Central memory CD8-positive, alpha-beta T cell (primary cell): Measurements from ENCODE around the gene RPS6KA2.

Experiments used
- ATAC-seq: fragments of 150-1000 bp; cut with Tn5 transposase; replicated peaks from 2 replicates; pipeline ENCODE4 v1.10.0; 2022; ENCODE audit warnings: mild to moderate bottlenecking, moderate FRiP score, moderate number of reproducible peaks; ENCODE audit not compliant: poor library complexity, severe bottlenecking; ENCODE audit errors: extremely low read depth
- DNase-seq, 2 donors: peaks; one replicate each; pipeline ENCODE4 v3.0.0; 2021; ENCODE audit warnings: low spot score in 2 of 2
- H3K27ac Mint-ChIP-seq: one replicate; pipeline ENCODE4 v1.8.0; 2022; ENCODE audit warnings: low read depth, mild to moderate bottlenecking, moderate library complexity, mixed read lengths
- H3K27me3 Mint-ChIP-seq: one replicate; pipeline ENCODE4 v1.8.0; 2022; ENCODE audit warnings: mixed read lengths
- H3K36me3 Mint-ChIP-seq: one replicate; pipeline ENCODE4 v1.8.0; 2022; ENCODE audit warnings: mild to moderate bottlenecking, moderate library complexity, mixed read lengths; ENCODE audit not compliant: insufficient read depth
- H3K4me1 Mint-ChIP-seq: one replicate; pipeline ENCODE4 v1.8.0; 2022; ENCODE audit warnings: mixed read lengths
- H3K4me3 Mint-ChIP-seq: one replicate; pipeline ENCODE4 v1.8.0; 2022; ENCODE audit warnings: mild to moderate bottlenecking, moderate library complexity, mixed read lengths
- H3K9me3 Mint-ChIP-seq: one replicate; pipeline ENCODE4 v1.8.0; 2022; ENCODE audit warnings: mixed read lengths

Gene RPS6KA2

DNA sequence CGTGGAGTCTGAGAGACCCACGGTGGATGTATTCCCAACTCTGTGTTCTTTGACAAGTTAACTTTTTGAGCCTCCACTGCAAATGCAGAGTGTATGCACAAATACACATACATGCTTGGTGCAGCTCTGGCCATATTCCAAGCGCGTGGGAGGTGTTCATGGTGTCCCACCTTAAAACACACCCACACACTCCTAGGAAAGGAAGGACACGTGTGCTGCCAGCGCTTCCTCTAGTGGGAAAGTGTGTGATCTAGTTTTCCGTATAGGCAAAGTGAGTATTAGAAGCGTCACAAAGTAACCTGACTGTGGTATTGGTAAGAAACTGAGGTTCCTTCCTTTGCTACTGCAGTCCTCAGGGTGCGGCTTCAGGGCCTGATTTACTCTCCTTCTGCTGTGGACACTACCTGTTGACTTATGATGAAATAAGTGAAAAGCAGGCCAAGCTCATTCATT is 208.3 kb downstream of the RPS6KA2 start:
- ATAC-seq (no peak), DNase-seq (no peak)
- H3K27ac Mint-ChIP-seq = peak overlapping the region; percentile 95
- H3K36me3 Mint-ChIP-seq = peaks cover 20% of the 10 kb centered on the region
- peak overlapping the region; percentile 59 for H3K4me3 Mint-ChIP-seq
- H3K27me3 Mint-ChIP-seq = no peaks in the 10 kb centered on the region
- peaks cover 13% of the 10 kb centered on the region for H3K9me3 Mint-ChIP-seq
- H3K4me1 Mint-ChIP-seq = peaks cover 71% of the 10 kb centered on the region

GRCh38 chr6:166417285-166417691 is 209.8 kb downstream of the RPS6KA2 start:
- H3K9me3 Mint-ChIP-seq = peaks cover 13% of the 10 kb centered on the region
- DNase-seq (peak; percentile 47 to 69), ATAC-seq (peak; percentile 92)
- H3K36me3 Mint-ChIP-seq = peaks cover 20% of the 10 kb centered on the region
- H3K27me3 Mint-ChIP-seq = no peaks in the 10 kb centered on the region
- peak overlapping the region; percentile 68 for H3K4me3 Mint-ChIP-seq
- H3K27ac Mint-ChIP-seq = peak overlapping the region; percentile 95
- H3K4me1 Mint-ChIP-seq = peaks cover 81% of the 10 kb centered on the region

DNA sequence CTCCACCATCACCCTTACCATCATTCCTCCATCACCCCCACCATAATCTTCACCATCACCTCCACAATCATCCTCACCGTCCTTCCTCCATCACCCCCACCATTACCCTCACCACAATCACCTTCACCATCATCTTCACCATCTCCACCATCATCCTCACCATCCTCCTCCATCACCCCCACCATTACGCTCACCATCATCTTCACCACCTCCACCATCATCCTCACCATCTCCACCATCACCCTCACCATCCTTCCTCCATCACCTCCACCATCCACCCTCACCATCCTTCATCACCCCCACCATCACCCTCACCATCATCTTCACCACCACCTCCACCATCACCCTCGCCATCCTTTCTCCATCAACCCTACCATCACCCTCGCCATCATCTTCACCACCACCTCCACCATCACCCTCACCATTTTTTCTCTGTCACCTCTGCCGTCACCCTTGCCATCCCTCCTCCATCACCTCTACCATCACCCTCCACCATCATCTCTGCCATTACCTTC is 211.2 kb downstream of the RPS6KA2 start:
- Mint-ChIP-seq H3K9me3 (peaks cover 13% of the 10 kb centered on the region), H3K4me1 (peaks cover 89% of the 10 kb centered on the region), H3K4me3 (peak overlapping the region; percentile 68), H3K36me3 (peaks cover 22% of the 10 kb centered on the region), H3K27ac (peak overlapping the region; percentile 95), H3K27me3 (no peaks in the 10 kb centered on the region)
- DNase-seq (no peak), ATAC-seq (no peak)

GRCh38 chr6:166415306-166415705 is 211.7 kb downstream of the RPS6KA2 start:
- DNase-seq = peak in 1 of 2 donors; percentile 56
- Mint-ChIP-seq H3K4me3 (peak overlapping the region; percentile 68), H3K36me3 (peaks cover 22% of the 10 kb centered on the region), H3K27me3 (no peaks in the 10 kb centered on the region), H3K27ac (peak overlapping the region; percentile 95), H3K4me1 (peaks cover 91% of the 10 kb centered on the region), H3K9me3 (peaks cover 13% of the 10 kb centered on the region)
- ATAC-seq = peak; percentile 35

GRCh38 chr6:166413491-166413951 is 213.5 kb downstream of the RPS6KA2 start:
- H3K4me3 Mint-ChIP-seq = peak overlapping the region; percentile 43
- H3K27me3 Mint-ChIP-seq = no peaks in the 10 kb centered on the region
- peaks cover 82% of the 10 kb centered on the region for H3K4me1 Mint-ChIP-seq
- peak overlapping the region; percentile 95 for H3K27ac Mint-ChIP-seq
- ATAC-seq = no peak
- H3K36me3 Mint-ChIP-seq = peaks cover 16% of the 10 kb centered on the region
- DNase-seq = no peak
- peaks cover 13% of the 10 kb centered on the region for H3K9me3 Mint-ChIP-seq

DNA sequence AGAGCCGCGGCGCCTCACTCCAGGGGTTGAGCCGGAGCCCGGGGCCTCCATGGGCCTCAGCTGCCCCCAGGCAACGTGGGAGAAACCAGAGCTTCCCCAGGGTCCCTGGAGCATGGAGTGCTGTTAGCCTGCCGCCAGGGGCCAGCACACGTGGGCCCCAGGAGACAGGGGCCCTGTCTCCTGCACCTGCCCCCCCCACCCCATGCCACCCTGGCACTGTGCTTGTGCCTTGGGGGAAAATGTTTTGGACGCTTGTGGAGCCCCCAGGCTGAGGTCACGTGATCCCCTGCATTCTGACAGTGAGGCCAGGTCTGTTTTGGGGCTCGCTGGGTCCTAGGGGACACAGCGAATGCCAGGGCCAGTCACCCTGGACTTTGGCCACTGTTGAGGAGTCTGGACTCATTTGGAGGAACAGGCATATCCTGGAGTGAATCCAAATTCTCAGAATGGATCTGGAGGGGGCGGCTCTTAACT is 214.1 kb downstream of the RPS6KA2 start:
- no peak for DNase-seq
- ATAC-seq = no peak
- Mint-ChIP-seq H3K4me1 (peaks cover 76% of the 10 kb centered on the region), H3K36me3 (peaks cover 14% of the 10 kb centered on the region), H3K9me3 (peaks cover 13% of the 10 kb centered on the region), H3K4me3 (peak overlapping the region; percentile 43), H3K27me3 (no peaks in the 10 kb centered on the region), H3K27ac (peak overlapping the region; percentile 95)

- ATAC-seq = no peak
- Mint-ChIP-seq H3K36me3 (peaks cover 11% of the 10 kb centered on the region), H3K27ac (peak overlapping the region; percentile 78), H3K4me3 (peak overlapping the region; percentile 61), H3K9me3 (peaks cover 13% of the 10 kb centered on the region), H3K4me1 (peaks cover 70% of the 10 kb centered on the region), H3K27me3 (no peaks in the 10 kb centered on the region)
- DNase-seq = no peak
Measured at GRCh38 chr6:166412156-166412910, 214.7 kb downstream of the RPS6KA2 start.

- Mint-ChIP-seq H3K4me1 (peaks cover 64% of the 10 kb centered on the region), H3K27me3 (no peaks in the 10 kb centered on the region), H3K4me3 (peak overlapping the region; percentile 61), H3K27ac (peak overlapping the region; percentile 78), H3K9me3 (peaks cover 11% of the 10 kb centered on the region), H3K36me3 (peaks cover 6% of the 10 kb centered on the region)
- ATAC-seq (peak; percentile 81), DNase-seq (peak in 1 of 2 donors; percentile 35)
Measured at GRCh38 chr6:166411721-166412151, 215.3 kb downstream of the RPS6KA2 start.

- DNase-seq (no peak), ATAC-seq (peak; percentile 37)
- Mint-ChIP-seq H3K4me1 (peaks cover 59% of the 10 kb centered on the region), H3K4me3 (peak overlapping the region; percentile 61), H3K27me3 (no peaks in the 10 kb centered on the region), H3K36me3 (peaks cover 6% of the 10 kb centered on the region), H3K9me3 (peaks cover 6% of the 10 kb centered on the region), H3K27ac (peak overlapping the region; percentile 78)
Measured at GRCh38 chr6:166411271-166411670, 215.8 kb downstream of the RPS6KA2 start.

GRCh38 chr6:166410426-166410935 is 216.6 kb downstream of the RPS6KA2 start:
- H3K36me3 Mint-ChIP-seq = peaks cover 5% of the 10 kb centered on the region
- no peak for DNase-seq
- H3K27me3 Mint-ChIP-seq = no peaks in the 10 kb centered on the region
- H3K4me3 Mint-ChIP-seq = peak overlapping the region; percentile 61
- ATAC-seq = no peak
- no peaks in the 10 kb centered on the region for H3K9me3 Mint-ChIP-seq
- H3K27ac Mint-ChIP-seq = peak overlapping the region; percentile 78
- H3K4me1 Mint-ChIP-seq = peaks cover 51% of the 10 kb centered on the region

DNA sequence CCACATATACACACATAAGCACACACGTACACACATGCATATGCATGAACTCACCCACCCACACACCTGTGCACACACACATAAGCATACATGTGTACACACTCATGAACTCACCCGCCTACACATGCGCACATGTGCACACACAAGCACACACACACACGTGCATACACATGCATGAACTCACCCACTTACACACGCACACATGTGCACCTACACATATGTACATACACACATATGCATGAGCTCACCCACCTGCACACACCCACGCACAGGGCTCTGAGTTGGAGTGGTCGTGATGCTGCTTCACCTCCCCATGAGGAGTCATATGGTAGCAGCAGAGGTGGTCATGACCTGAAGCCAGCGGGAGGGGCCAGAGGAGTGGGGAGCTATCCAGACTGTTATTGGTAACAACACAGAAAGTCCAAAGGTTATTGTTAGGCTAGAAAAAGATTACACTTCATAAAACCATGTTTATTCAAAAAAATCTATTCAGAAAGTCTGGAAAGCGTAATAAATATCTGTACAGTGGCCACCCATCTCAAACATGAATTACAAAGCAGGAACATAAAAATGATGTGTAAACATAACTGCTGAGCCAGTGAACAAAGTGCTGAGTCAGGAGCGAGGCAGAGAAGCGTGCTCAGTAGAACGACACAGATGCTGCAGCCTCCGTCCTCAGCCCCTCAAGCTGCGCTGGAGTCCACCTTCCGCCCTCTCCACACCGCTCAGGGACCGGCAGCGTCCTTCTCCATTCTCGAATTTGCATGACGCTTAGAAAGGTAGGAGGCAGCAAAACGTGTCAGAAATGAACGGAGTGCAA is 217.9 kb downstream of the RPS6KA2 start:
- H3K27ac Mint-ChIP-seq = no peak overlapping the region
- no peak overlapping the region for H3K4me3 Mint-ChIP-seq
- ATAC-seq = no peak
- peaks cover 2% of the 10 kb centered on the region for H3K36me3 Mint-ChIP-seq
- H3K27me3 Mint-ChIP-seq = no peaks in the 10 kb centered on the region
- peaks cover 39% of the 10 kb centered on the region for H3K4me1 Mint-ChIP-seq
- no peak for DNase-seq
- H3K9me3 Mint-ChIP-seq = no peaks in the 10 kb centered on the region

DNA sequence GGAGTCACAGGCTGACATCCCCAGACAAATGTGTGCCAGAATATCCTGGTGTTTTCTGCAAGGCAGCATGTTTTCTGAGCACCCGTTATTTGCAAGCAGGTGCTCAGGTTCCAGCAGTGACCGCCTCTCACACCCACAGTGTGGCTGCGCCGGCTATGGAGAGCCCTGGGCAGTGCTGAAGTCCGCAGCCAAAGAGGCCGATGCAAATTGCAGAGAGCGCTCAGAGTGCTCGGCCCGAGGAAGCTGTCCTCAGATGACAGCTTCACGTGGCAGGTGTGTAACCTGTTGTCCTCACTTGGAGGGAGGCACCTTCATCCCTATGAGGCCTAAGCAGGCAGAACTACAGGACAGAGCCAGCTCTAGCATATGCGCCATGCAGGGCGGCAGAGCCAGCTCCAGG is 220.9 kb downstream of the RPS6KA2 start:
- H3K27me3 Mint-ChIP-seq = no peaks in the 10 kb centered on the region
- DNase-seq = no peak
- no peaks in the 10 kb centered on the region for H3K9me3 Mint-ChIP-seq
- no peak for ATAC-seq
- no peaks in the 10 kb centered on the region for H3K36me3 Mint-ChIP-seq
- no peak overlapping the region for H3K27ac Mint-ChIP-seq
- peaks cover 18% of the 10 kb centered on the region for H3K4me1 Mint-ChIP-seq
- H3K4me3 Mint-ChIP-seq = no peak overlapping the region
